Islet of Langerhans (tissue), 1 donor: ENCODE measurements around the gene MTHFD2L.
"Not testable (repeated sequence)": the region's sequence is repeated elsewhere in the genome, so short reads cannot be mapped to it uniquely, and the experiment has no call there.

ENCODE experiments used
- FAIRE-seq: peaks from one replicate; lab custom pipeline; 2011; peaks lifted over from hg19 to GRCh38; lab: Jason Lieb, UNC

Gene MTHFD2L

DNA sequence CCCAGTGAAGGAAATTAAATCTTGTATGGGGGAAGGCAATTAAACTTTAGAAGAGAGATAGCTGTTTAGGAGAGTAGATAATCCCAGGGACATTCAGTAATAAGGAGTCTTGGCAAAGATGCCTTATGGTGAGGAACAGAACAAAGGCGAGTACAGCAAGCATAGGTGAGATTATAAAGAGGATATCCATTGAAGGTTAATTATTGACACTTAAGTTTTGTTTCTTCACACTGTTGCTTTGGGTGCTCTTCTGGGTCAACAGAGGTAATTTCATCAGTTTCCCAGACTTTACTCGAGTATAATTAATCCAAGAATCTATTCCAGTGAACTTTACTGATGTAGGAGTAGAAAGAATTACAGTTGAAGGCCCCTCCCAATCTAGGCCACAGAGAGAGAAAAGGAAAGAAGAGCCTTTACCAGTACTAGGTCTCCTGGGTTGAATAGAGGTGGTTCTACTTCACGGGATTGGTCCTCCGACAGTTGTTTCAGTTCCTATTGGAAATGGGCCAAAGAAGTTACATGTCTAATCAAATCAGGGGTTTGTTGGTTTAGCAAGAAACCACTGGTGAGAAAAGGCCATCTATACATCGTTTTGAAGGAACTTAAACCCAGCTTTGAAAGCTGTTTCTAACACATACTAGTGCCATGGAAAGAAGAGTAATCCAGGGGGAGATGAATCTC, 177.6 kb downstream of the MTHFD2L start:
- no peak for FAIRE-seq

- no peak for FAIRE-seq
Observed at GRCh38 chr4:74338792-74339333, 180.9 kb downstream of the MTHFD2L start.

DNA sequence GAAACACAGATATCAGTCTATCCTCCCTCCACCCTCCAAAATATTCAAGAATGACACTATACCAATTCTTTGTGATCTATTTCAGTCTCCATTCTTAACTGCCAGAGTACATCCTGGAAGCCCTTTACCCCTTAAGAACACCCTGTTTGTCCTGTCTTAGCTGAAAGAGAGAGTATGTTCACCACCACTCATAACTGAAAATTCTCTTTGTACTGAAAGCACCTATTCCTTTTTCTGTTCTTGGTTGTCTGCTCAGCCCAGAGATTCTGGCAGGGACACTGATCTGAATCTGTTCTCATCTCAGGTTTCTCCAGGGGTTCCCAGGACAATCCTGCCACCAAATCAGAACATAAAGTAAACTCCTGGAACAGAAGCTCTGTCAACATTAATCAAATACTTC, 181.6 kb downstream of the MTHFD2L start:
- no peak for FAIRE-seq

- not testable (repeated sequence) for FAIRE-seq
Observed at GRCh38 chr4:74340421-74340820, 182.5 kb downstream of the MTHFD2L start.

DNA sequence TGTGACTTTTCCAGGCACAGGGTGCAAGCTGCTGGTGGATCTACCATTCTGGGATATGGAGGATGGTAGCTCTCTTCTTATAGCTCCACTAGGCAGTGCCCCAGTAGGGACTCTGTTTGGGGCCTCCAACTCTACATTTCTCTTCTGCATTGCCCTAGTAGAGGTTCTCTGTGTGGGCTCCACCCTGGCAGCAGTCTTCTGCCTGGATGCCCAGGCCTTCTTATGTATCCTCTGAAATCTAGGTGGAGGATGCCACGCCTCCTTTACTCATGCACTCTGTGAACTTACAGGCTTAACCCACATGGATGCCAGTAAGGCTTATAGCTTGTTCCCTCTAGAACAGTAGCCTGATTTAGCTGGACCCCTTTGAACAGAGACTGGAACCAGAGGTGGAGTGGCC, 186.1 kb downstream of the MTHFD2L start:
- no peak for FAIRE-seq
